Activated T-helper 2 cell treated with anti-CD3 and anti-CD28 coated beads, Interferon-gamma antibody, Interleukin-2, Interleukin-4, amounts not matched to agents 10 μg/mL and 5 μg/mL and 100 μg/mL, durations not matched to agents 14 hours and 24 hours and 36 hours (primary cell): ENCODE results near the gene PCSK1. TPM values are rescaled to one million over a fixed set of nuclear protein-coding genes. Genes with fewer than 3 reads are reported as not detected.
A peak's percentile ranks its signal among the peaks of the same experiment; 100 is the strongest.

Experiments
- DNase-seq: peaks from one replicate; pipeline ENCODE4 v3.0.0; 2021; ENCODE audit warnings: low spot score
- H3K27ac Mint-ChIP-seq: one replicate; pipeline ENCODE4 v1.8.0; 2021; ENCODE audit warnings: mixed read lengths
- H3K27me3 Mint-ChIP-seq: one replicate; pipeline ENCODE4 v1.8.0; 2021; ENCODE audit warnings: low read depth, mixed read lengths
- H3K36me3 Mint-ChIP-seq: one replicate; pipeline ENCODE4 v1.8.0; 2021; ENCODE audit warnings: low read depth, mixed read lengths
- H3K4me1 Mint-ChIP-seq: one replicate; pipeline ENCODE4 v1.8.0; 2021; ENCODE audit warnings: low read depth, mixed read lengths
- H3K4me3 Mint-ChIP-seq: one replicate; pipeline ENCODE4 v1.8.0; 2021; ENCODE audit warnings: low read depth, mild to moderate bottlenecking, moderate library complexity, mixed read lengths
- H3K9me3 Mint-ChIP-seq: one replicate; pipeline ENCODE4 v1.8.0; 2021; ENCODE audit warnings: mixed read lengths
- intact Hi-C: fragments of 100-400 bp; cut with micrococcal nuclease; formaldehyde crosslinking; loops from one replicate; pipeline ENCODE4 v1.15.1; 2023
- total RNA-seq: library from RNA; stranded (reverse); gene quantifications from 2 replicates; pipeline ENCODE4 v1.2.3, GENCODE V29; 2022

Gene PCSK1
- total RNA-seq, 1 donor from 2014 or later, result not detected

DNA sequence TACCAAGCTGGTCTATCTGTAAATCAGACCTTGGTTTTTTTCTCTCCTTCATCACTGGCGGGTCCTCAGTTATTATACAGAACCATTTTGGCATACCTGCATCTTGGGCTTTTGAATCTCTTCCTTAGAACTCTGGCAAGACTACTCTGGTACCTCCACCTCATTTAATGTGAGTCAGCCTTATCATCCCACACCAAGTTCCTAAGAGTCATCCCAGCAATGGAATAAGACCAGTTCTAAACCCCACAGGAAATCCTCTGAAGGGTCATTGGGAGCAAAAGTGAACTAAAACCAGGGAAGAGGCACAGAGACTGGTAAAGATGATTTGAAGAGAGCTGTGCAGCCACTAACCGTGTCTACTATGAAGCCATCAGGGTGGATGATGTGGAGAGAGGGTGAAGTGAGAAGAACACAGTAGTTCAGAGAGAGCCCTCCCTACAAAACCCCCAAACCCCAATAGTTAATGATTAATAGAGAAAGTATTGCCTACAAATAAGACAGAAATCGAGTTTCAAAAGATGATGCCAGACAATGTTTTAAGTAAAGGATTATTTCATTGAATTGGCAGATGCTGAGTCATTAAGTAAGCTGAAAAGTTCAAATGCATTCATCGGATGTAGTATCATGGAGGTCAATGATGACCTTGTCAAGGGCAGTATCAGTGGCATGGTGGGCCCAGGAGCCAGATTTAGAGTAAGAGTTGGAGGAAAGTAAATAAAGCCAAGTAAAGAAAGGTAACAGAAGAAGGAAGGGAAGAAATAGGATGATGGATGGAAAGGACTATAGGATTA lies 85.4 kb downstream of the PCSK1 start:
- Mint-ChIP-seq H3K36me3 (no peaks in the 10 kb centered on the region), H3K4me1 (peaks cover 17% of the 10 kb centered on the region), H3K9me3 (no peaks in the 10 kb centered on the region), H3K27ac (no peak overlapping the region), H3K27me3 (peaks cover 44% of the 10 kb centered on the region), H3K4me3 (no peak overlapping the region)
- intact Hi-C loops, result loop anchor here (5.0 to 10.0 kb wide), 4 partner anchors 87 to 807 kb away; partner anchors contain the start of genes CAST and PCSK1
- no peak for DNase-seq

DNA sequence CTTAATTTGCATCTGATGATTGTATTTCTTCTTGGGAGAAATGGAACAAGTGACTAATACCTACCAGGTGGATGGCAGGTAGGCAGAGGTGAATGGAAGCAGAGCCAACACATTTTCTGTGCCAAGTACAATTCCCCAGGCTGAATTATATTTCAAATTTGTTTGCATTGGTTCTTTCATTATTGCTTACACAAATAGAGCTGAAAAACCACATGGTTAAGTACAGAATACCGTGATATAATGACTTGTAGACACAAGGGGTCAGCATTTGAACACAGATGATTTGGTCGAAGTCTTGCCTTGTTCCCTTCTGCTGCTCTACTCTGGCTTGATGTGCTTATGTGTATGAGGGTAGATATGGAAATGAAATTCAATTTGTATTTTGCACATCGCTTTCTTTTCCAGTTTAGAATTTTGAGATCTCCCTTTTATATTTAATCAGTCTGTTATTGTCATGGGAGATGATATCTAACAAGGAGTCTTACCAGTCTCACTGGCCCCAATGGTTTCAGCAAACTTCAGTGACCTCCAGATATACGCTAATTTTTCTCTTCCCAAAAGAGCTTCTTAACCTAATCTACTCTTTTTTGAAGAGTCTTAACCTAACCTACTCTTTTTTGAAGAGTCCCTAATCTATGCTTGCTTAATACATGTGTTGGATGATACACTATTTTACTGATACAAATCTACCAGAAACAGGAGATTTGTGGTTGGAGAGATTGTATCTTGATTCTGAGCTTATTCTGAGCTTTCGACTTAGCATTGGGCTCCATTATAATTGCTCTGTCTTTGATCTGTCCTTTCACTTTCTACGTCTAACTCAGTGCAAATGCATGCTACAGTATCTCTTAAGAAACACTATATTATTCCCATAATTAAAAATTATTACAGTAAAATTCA lies 88.1 kb downstream of the PCSK1 start:
- no peak overlapping the region for H3K27ac Mint-ChIP-seq
- H3K36me3 Mint-ChIP-seq, result no peaks in the 10 kb centered on the region
- DNase-seq, result no peak
- intact Hi-C loops, result loop anchor here (1.0 to 10.0 kb wide), 9 partner anchors 90 to 810 kb away; partner anchors contain the start of genes CAST and PCSK1
- peak overlapping the region; percentile 2 for H3K4me3 Mint-ChIP-seq
- peaks cover 22% of the 10 kb centered on the region for H3K4me1 Mint-ChIP-seq
- H3K27me3 Mint-ChIP-seq, result peaks cover 42% of the 10 kb centered on the region
- H3K9me3 Mint-ChIP-seq, result no peaks in the 10 kb centered on the region

DNA sequence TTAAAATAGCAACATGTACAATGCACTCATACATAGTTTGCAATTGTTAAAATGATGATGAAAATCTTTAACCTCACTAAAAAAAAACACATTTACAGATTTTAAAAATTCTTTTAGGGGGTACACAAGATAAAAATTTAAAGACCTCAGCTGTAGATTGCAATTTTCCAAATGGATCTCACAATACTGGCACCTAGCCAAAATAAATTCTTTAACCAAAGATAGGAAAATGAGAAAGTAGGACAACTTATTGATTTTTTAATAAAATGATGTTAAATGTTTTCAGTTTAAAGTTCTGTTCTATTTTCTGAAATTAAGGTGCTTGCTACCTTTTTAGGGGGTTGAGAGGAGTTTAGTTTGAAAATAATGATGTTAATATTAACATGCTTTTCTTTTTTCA lies 90.0 kb downstream of the PCSK1 start:
- Mint-ChIP-seq H3K9me3 (no peaks in the 10 kb centered on the region), H3K4me3 (no peak overlapping the region), H3K36me3 (no peaks in the 10 kb centered on the region), H3K27ac (no peak overlapping the region), H3K4me1 (peaks cover 31% of the 10 kb centered on the region), H3K27me3 (peaks cover 52% of the 10 kb centered on the region)
- no peak for DNase-seq
- intact Hi-C loops, result loop anchor here (10.0 kb wide), 2 partner anchors 92 to 812 kb away; partner anchors contain the start of gene PCSK1

DNA sequence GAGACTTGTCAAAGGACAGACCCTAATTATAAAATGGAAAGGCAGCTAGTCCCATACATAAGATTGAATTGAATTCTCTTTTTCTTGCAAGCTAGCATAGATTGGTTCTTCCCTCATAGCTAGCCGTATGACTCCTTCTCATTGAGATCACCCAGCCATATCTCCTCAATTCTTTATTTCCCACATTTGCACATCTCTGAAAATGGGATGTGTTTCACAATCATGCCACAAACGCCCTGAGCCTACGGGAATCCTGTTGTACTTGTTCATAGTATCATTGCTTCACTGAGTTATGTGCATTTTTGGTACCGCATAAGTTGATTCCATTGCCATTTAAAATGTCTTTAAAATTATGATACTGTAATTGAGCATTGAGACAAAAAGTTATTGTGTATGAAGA lies 90.5 kb downstream of the PCSK1 start:
- Mint-ChIP-seq H3K4me1 (peaks cover 31% of the 10 kb centered on the region), H3K4me3 (no peak overlapping the region), H3K36me3 (no peaks in the 10 kb centered on the region), H3K9me3 (no peaks in the 10 kb centered on the region), H3K27me3 (peaks cover 52% of the 10 kb centered on the region), H3K27ac (no peak overlapping the region)
- no peak for DNase-seq
- intact Hi-C loops, result loop anchor here (10.0 kb wide), 2 partner anchors 92 to 812 kb away; partner anchors contain the start of gene PCSK1

Other genes starting within 250 kb of the PCSK1 start
- 110 TPM in 2 replicates for gene CAST, start 229.1 kb upstream of the PCSK1 start, total RNA-seq